ENCODE data around the gene ERC2.

ERC2 gene

DNA sequence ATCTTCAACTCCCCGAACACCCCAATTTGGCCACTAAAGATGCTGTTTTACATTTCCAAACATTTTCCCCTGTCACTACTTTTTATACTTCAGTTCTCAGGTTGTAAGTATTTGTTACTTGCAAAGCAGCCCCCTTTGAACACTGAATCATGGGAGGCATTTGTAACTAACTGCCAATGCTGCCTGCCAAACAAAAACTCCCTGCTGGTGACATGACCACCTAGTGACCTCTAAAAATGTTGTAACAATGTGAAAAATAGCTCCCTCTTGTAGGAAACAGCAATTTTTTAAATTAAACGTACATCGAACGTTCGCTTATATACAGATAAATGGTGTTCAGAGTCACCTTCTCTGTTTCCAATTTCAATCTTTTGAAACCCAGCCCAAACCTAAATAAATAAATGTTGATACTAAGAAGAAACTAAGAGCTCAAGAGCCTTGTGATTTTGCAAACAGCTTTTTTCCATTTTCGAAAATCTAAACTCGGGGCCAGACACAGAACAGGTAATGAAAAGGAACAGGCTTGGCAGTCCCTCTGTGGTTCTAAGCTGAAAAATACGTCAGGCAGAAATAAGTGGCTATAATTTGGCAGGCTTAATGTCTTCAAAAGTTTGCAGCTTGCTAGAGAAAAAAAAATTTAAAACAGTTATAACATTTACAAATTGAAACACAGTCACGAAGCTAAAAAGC, 712.6 kb downstream of the ERC2 start:
- no peak for DNase-seq (ENCODE audit: extremely low read depth, low read depth)
- TF ChIP-seq, protein P1, sequence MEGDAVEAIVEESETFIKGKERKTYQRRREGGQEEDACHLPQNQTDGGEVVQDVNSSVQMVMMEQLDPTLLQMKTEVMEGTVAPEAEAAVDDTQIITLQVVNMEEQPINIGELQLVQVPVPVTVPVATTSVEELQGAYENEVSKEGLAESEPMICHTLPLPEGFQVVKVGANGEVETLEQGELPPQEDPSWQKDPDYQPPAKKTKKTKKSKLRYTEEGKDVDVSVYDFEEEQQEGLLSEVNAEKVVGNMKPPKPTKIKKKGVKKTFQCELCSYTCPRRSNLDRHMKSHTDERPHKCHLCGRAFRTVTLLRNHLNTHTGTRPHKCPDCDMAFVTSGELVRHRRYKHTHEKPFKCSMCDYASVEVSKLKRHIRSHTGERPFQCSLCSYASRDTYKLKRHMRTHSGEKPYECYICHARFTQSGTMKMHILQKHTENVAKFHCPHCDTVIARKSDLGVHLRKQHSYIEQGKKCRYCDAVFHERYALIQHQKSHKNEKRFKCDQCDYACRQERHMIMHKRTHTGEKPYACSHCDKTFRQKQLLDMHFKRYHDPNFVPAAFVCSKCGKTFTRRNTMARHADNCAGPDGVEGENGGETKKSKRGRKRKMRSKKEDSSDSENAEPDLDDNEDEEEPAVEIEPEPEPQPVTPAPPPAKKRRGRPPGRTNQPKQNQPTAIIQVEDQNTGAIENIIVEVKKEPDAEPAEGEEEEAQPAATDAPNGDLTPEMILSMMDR (IDR thresholded peaks at IDR 0.05; ENCODE audit: low read depth, low read length, missing control alignments) = no peak
- H3K4me3 ChIP-seq (replicated peaks; ENCODE audit: low read depth, low read length) = no peak overlapping the region

DNA sequence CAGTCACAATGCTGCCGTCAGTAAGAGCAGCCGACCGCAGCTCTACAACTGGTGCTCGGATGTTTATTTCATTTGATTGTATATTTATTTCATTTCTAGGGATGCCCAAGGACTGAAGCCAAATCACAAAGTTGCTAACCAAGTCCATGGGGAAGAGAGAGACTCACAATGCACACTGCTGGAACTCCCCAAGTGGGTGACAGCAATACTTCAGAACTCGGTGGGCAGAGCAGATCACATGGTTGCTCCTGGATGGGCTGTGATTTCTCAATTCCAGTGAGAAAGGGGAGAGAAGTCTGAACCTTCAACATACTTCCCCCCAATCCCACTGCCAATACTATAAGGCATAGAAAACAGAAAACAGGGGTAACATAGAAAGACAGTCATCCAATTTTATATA, 715.4 kb downstream of the ERC2 start:
- no peak overlapping the region for H3K4me3 ChIP-seq (replicated peaks; ENCODE audit: low read depth, low read length)
- TF ChIP-seq, protein P1 (IDR thresholded peaks at IDR 0.05; ENCODE audit: low read depth, low read length, missing control alignments) = no peak
- no peak for DNase-seq (ENCODE audit: extremely low read depth, low read depth)

DNA sequence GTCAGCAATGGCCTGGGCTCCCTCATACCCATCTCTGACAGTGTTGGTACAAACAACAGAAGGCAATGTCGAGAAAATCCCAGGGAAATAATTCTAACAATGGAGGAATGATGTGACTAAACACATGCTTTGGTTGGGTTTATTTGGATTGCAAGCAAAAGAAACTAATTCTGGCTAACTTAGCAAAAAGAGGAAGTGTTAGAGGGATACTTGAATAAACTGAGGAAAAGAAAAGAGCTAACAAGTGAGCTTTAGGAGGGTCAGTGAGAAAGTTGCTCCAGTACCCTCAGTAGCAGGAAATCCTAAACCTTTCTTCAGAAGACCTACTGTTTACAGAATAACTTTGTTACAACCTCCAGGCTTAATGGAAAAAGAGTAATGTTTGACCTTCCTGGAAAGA, 716.5 kb downstream of the ERC2 start:
- DNase-seq (ENCODE audit: extremely low read depth, low read depth) = no peak
- no peak overlapping the region for H3K4me3 ChIP-seq (replicated peaks; ENCODE audit: low read depth, low read length)
- TF ChIP-seq, protein P1 (IDR thresholded peaks at IDR 0.05; ENCODE audit: low read depth, low read length, missing control alignments) = no peak

DNA sequence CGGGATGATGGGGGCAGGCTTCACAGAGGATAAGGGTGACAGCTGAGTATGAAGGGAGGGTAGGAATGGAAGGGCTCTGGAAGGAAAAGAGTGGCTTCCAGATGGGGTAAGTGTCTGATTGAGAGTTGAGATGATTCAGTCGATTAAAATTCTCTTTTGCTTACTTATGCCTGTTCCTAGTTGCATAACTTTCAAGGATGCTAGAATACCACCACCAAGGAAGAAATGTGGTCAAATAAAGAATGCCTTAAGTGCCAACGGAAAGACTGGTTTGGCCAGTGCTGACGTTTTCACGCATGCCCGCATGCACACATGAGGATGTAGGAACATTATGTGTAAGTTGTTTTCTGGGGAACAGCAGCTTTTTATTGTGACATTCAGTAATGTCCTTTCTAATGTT, 717.7 kb downstream of the ERC2 start:
- peak; percentile 80 for DNase-seq (ENCODE audit: extremely low read depth, low read depth)
- TF ChIP-seq, protein P1 (IDR thresholded peaks at IDR 0.05; ENCODE audit: low read depth, low read length, missing control alignments) = no peak
- H3K4me3 ChIP-seq (replicated peaks; ENCODE audit: low read depth, low read length) = no peak overlapping the region

DNA sequence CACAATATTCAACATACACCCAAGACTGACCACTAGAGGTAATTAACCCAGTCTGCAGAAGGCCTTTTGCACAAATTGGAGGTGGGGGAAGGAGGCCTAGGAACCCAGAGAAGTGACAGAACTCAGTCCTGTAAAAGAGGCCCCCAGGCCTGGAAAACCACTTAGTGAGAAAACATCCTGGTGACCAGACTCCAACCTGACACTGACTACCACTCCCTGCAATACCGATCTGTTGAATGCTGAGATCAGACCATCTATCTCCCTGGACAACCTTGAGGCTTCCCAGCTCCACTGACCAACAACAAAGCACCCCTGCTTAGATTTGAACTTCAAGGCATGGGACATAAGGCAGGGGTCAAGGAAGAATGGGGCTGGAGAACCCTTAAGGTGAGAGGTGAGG, 719.2 kb downstream of the ERC2 start:
- no peak for DNase-seq (ENCODE audit: extremely low read depth, low read depth)
- TF ChIP-seq, protein P1 (IDR thresholded peaks at IDR 0.05; ENCODE audit: low read depth, low read length, missing control alignments) = no peak
- no peak overlapping the region for H3K4me3 ChIP-seq (replicated peaks; ENCODE audit: low read depth, low read length)

DNA sequence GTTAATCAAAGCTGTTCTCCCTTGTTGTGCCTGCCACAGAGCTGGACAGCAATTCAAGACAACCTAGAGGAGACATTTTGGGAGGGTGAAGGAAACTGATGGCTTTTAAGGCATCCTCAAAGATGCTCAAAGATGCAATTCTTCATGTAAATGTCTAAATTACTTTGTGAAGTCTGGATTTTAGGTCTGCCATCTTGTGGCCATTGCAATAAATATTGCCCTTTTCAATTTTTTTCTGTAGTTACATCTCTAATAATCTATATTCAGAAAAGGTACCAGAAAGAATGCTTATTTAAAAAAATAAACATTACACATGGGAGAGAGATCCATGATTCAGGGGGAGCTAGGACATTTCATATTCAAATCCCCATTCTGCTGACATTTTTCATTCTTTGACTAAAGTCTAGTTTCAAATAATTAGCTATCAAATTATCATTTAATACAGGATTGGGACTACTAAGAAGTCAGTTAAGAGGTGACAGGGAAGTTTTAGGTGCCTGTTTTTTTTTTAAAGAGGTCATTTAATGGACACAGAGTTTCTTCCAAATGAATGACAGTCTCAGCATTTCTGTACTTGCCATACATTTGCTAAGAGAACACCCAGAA, 721.4 kb downstream of the ERC2 start:
- DNase-seq (ENCODE audit: extremely low read depth, low read depth) = no peak
- H3K4me3 ChIP-seq (replicated peaks; ENCODE audit: low read depth, low read length) = no peak overlapping the region
- TF ChIP-seq, protein P1 (IDR thresholded peaks at IDR 0.05; ENCODE audit: low read depth, low read length, missing control alignments) = peak; percentile 40

DNA sequence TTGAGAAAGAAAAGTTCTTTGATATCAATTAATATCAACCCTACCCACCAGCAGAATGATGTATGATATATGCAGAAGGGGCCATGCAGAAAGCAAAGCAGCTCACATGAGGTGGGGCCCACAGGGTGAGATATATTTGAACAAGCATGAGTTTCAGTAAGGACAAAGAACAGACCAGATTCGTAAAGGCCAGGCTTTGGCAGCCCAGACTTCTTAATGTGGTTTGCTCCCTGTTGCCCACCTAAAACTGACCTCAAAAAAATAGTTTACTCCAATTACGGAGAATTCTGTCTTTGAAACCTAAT, 725.5 kb downstream of the ERC2 start:
- no peak for DNase-seq (ENCODE audit: extremely low read depth, low read depth)
- TF ChIP-seq, protein P1 (IDR thresholded peaks at IDR 0.05; ENCODE audit: low read depth, low read length, missing control alignments) = no peak
- no peak overlapping the region for H3K4me3 ChIP-seq (replicated peaks; ENCODE audit: low read depth, low read length)
